Nephron (organoid): ENCODE data around the gene TEP1.

Experiments
- H3K27ac Mint-ChIP-seq, 3 experiments: 2 replicates each; pipeline ENCODE4 v1.8.0; 2020; ENCODE audit warnings: mixed read lengths in 3 of 3, mild to moderate bottlenecking in 2 of 3, moderate library complexity in 1 of 3
- H3K27me3 Mint-ChIP-seq: 2 replicates; pipeline ENCODE4 v1.8.0; 2021; ENCODE audit warnings: low read depth, mild to moderate bottlenecking, moderate library complexity, mixed read lengths
- H3K36me3 Mint-ChIP-seq: 2 replicates; pipeline ENCODE4 v1.8.0; 2020; ENCODE audit warnings: low read depth, mixed read lengths
- H3K4me1 Mint-ChIP-seq: 2 replicates; pipeline ENCODE4 v1.8.0; 2020; ENCODE audit warnings: mixed read lengths
- H3K4me3 Mint-ChIP-seq, 3 experiments: 2 replicates each; pipeline ENCODE4 v1.8.0; 2020; ENCODE audit warnings: mild to moderate bottlenecking in 3 of 3, mixed read lengths in 3 of 3, moderate library complexity in 2 of 3
- H3K9me3 Mint-ChIP-seq: 2 replicates; pipeline ENCODE4 v1.8.0; 2020; ENCODE audit warnings: mixed read lengths
- TF ChIP-seq, protein P1 (sequence below), 3 experiments: fragments of 200-600 bp; sonication (generic); IDR thresholded peaks; one replicate each; pipeline ENCODE4 v1.5.0; 2021; ENCODE audit warnings: antibody characterized with exemption in 3 of 3; ENCODE audit not compliant: unreplicated experiment in 3 of 3

The TEP1 gene

DNA sequence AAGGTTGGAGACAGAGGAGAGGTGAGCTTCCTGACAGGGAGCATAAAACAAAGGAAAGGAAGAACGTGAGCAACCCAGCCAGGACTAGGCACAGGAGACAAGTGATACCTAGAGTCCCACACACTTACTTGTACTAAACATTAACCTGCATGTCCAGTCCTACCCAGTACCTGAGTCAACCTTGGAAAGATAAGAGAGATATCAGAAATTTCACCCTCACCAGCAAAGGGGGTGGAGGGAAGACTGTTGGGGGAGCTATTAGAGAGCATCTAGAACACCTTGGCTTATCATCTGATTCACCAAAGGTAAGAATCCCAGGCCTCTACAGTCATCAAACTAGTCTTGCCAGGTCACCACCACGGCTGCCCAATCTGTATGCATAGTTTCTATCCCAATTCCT, 11.6 kb upstream of the TEP1 start:
- no peaks in the 10 kb centered on the region for H3K9me3 Mint-ChIP-seq
- H3K27ac Mint-ChIP-seq = no peak overlapping the region
- TF ChIP-seq, protein P1, sequence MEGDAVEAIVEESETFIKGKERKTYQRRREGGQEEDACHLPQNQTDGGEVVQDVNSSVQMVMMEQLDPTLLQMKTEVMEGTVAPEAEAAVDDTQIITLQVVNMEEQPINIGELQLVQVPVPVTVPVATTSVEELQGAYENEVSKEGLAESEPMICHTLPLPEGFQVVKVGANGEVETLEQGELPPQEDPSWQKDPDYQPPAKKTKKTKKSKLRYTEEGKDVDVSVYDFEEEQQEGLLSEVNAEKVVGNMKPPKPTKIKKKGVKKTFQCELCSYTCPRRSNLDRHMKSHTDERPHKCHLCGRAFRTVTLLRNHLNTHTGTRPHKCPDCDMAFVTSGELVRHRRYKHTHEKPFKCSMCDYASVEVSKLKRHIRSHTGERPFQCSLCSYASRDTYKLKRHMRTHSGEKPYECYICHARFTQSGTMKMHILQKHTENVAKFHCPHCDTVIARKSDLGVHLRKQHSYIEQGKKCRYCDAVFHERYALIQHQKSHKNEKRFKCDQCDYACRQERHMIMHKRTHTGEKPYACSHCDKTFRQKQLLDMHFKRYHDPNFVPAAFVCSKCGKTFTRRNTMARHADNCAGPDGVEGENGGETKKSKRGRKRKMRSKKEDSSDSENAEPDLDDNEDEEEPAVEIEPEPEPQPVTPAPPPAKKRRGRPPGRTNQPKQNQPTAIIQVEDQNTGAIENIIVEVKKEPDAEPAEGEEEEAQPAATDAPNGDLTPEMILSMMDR (IDR thresholded peaks at IDR 0.05; ENCODE audit: unreplicated experiment in 3 of 3) = no peak
- no peaks in the 10 kb centered on the region for H3K27me3 Mint-ChIP-seq
- H3K4me1 Mint-ChIP-seq = peaks cover 17% of the 10 kb centered on the region
- H3K4me3 Mint-ChIP-seq = no peak overlapping the region
- no peaks in the 10 kb centered on the region for H3K36me3 Mint-ChIP-seq

DNA sequence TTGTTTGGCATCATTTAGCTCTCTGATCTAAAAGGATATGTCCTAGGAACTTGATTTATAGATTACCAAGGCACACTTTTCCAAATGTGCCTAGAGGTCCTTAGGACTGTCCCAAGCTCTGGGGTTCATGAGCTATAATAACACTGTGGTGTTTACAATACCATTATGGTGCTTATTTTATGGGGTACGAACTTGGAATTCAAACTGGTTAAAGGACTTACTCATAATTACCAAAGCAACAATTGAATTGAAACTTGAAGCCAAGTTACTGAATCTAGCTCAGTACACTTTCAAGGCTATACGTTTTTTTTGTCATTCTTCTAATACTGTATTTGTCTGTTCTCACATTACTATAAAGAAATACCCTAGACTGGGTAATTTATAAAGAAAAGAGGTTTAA, 9.6 kb upstream of the TEP1 start:
- Mint-ChIP-seq H3K27ac (no peak overlapping the region), H3K36me3 (no peaks in the 10 kb centered on the region), H3K9me3 (no peaks in the 10 kb centered on the region), H3K4me1 (peaks cover 8% of the 10 kb centered on the region), H3K27me3 (peaks cover 6% of the 10 kb centered on the region), H3K4me3 (no peak overlapping the region)
- TF ChIP-seq, protein P1 (IDR thresholded peaks at IDR 0.05; ENCODE audit: unreplicated experiment in 3 of 3) = no peak

DNA sequence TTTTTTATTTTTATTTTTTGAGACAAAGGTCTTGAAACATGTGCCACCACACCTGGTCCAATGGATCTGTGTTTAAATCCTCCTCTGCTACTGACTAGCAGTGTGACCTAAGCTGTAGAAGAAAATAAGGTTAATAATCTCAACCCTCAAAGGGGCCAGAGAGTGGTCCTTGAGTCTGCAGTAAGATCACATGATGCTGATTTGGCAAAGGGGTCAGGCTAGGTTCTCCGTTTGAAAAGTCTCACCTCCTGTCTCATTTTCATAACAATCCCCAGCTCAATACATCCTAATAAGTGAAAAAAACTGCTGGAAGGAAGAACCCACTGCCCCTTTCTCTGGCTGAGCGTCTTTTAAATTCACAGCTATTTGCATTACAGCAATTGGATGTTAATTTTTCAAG, 8.0 kb upstream of the TEP1 start:
- Mint-ChIP-seq H3K27ac (no peak overlapping the region), H3K4me3 (no peak overlapping the region), H3K4me1 (no peaks in the 10 kb centered on the region), H3K36me3 (no peaks in the 10 kb centered on the region), H3K9me3 (no peaks in the 10 kb centered on the region), H3K27me3 (peaks cover 6% of the 10 kb centered on the region)
- TF ChIP-seq, protein P1 (IDR thresholded peaks at IDR 0.05; ENCODE audit: unreplicated experiment in 3 of 3) = no peak

DNA sequence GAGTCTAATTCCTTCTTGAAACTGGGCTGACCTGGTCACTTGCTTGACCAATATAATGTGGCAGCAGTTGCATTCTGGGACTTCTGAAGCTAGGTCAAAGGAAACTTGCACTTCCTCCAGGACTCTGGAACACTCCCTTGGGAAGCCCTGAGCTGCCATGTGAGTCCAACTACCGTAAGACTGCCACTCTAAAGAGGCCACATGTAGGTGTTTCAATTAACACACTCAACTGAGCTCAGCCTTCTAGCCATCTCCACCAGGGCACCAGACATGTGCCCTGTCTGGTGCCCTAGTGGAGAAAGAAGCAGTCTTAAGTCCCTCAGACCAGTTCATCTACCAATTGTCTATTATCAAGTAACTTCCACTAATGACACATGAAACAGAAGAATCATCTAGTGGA, 6.1 kb upstream of the TEP1 start:
- H3K4me3 Mint-ChIP-seq = no peak overlapping the region
- H3K9me3 Mint-ChIP-seq = no peaks in the 10 kb centered on the region
- no peaks in the 10 kb centered on the region for H3K36me3 Mint-ChIP-seq
- H3K27ac Mint-ChIP-seq = no peak overlapping the region
- H3K4me1 Mint-ChIP-seq = no peaks in the 10 kb centered on the region
- peaks cover 6% of the 10 kb centered on the region for H3K27me3 Mint-ChIP-seq
- TF ChIP-seq, protein P1 (IDR thresholded peaks at IDR 0.05; ENCODE audit: unreplicated experiment in 3 of 3) = no peak

DNA sequence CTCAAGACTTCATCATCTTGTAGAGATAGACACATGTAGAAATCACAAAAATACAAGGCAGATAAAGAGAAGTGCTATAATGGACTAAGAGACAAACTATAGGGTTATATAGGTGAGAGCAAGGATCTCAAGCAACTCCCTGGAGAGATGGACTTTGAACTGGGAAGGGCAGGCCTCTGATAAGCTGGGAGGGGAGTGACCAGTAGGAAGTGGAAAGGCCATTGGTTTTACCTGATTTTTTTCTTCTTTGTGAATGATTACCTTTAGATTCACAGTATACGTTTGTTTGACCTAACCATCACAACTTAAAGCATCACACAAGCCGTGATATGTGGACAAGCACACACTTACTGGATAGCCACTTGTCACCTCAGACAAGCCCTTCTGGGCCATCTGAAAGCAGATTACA, 5.2 kb upstream of the TEP1 start:
- TF ChIP-seq, protein P1 (IDR thresholded peaks at IDR 0.05; ENCODE audit: unreplicated experiment in 3 of 3) = no peak
- H3K9me3 Mint-ChIP-seq = no peaks in the 10 kb centered on the region
- no peaks in the 10 kb centered on the region for H3K4me1 Mint-ChIP-seq
- peaks cover 6% of the 10 kb centered on the region for H3K27me3 Mint-ChIP-seq
- no peaks in the 10 kb centered on the region for H3K36me3 Mint-ChIP-seq
- H3K27ac Mint-ChIP-seq = no peak overlapping the region
- H3K4me3 Mint-ChIP-seq = no peak overlapping the region

DNA sequence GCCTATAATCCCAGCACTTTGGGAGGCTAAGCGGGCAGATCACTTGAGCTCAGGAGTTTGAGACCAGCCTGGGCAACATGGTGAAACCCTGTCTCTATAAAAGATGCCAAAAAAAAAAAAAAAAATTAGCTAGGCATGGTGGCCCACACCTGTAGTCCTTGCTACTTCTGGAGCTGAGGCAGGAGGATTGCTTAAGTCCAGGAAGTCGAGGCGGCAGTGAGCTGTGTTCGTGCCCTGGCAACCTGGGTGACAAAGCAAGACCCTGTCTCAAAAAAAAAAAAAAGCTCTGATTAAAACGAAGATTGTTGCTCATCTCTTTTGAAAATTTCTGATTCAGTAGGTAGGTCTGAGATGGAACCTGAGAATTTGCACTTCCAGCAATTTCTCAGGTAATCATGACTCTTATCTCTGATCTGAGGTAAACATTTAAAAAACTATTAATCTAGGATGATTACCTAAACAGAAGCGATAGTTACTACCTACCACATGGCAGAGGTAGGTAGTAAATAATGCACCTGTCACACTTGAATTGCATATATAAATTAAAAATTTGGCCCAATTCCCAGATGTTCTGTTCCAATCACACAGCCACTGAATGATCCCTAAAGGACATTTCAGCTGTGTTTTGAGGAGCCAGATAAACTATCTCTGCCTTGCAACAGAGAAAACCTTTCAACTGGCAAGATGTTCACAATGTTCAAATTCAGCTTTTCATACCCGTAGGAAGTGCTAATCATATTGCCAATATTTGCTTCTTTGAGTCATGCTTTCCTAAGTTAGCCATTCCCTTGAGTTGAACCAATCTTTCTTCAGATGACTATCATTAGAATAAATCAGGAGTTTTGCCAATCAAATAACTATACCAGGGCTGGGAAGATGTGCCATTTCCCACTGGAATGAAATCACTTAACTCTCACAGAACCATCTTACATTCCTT, 4.2 kb upstream of the TEP1 start:
- Mint-ChIP-seq H3K36me3 (no peaks in the 10 kb centered on the region), H3K27ac (no peak overlapping the region), H3K27me3 (peaks cover 6% of the 10 kb centered on the region), H3K9me3 (no peaks in the 10 kb centered on the region), H3K4me3 (no peak overlapping the region), H3K4me1 (peaks cover 6% of the 10 kb centered on the region)
- TF ChIP-seq, protein P1 (IDR thresholded peaks at IDR 0.05; ENCODE audit: unreplicated experiment in 3 of 3) = no peak
